Urothelium cell line (cell line): ENCODE data around the gene MYH1.
A peak's percentile ranks its signal among the peaks of the same experiment; 100 is the strongest.
"Not testable (repeated sequence)": the region's sequence is repeated elsewhere in the genome, so short reads cannot be mapped to it uniquely, and the experiment has no call there.

Experiments used
- DNase-seq: peaks from one replicate; pipeline ENCODE4 v3.0.0; 2011; ENCODE audit warnings: low spot score, mixed read lengths
- FAIRE-seq: peaks from 2 replicates; lab custom pipeline; 2011; peaks lifted over from hg19 to GRCh38; lab: Jason Lieb, UNC

MYH1 gene

DNA sequence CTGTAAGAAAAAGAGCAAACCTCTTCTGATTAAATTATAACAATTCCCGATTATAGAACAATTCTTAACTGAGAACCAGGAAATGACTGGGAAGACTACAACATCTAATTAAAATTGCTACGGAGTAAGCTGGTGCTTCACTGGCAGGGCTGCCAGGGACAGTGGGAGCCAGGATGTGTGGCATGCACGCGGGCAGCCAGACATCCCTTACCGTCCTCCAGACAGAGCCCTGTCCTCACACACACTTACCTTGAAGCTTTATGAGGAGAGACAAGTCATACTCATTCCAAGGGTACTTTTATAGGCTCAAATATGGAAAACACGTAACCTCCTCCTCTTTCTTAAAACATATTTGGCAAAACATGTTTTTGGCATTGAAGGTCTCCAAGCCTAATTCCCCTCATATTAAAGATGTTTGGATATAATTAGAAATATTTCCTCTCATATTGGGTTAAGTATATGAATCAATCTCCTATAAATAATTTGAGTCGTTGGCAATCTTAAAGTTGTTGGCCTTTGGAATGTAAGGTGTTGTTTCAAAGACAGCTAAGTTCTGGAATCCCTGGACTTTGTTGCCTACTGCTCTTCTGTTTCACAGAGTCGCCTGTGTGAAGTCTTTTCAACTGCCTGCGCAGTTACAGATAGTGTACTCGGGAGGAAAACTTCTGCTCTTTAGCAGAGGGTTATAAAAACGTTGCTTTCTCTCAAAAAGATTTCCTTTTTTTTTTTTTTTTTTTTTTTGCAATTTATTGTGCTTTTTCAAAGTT is at the start of gene MYH1:
TSS of gene MYH1 (minus strand) at position 272 of the 767 bp plus-strand sequence. CDS start 1,900 bp downstream, outside the sequence.
- no peak for DNase-seq
- no peak for FAIRE-seq

DNA sequence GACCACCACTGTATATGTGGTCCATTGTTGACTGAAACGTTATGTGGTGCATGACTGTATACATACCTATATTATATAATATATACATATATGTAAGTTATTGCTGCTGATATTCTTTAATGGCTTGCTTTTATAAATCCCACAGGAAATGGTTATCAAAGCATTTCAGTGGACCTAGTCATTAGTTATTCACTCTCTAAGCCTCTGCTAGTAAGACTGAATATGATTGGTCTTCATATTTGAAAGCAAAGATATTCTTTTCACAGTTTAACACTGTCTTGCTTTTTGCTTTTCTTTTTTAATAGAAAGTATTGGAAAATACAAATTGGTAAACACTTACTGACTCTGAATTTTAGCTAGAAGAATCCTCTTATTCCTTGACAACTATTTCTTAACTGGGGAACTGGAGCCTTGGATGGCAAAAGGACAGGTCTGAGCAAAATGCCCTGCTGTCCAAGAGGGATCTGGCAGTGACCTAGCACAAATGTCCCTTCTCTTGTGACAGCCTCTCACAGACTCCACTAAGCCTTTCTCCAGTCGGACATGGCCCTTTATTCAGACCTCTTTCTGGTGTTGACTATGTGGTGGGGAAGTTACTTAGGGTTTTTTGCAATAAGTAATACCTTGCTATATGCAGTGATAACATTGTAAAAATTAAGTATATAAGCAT is 45.8 kb upstream of the MYH1 start:
- DNase-seq (no peak), FAIRE-seq (no peak)

DNA sequence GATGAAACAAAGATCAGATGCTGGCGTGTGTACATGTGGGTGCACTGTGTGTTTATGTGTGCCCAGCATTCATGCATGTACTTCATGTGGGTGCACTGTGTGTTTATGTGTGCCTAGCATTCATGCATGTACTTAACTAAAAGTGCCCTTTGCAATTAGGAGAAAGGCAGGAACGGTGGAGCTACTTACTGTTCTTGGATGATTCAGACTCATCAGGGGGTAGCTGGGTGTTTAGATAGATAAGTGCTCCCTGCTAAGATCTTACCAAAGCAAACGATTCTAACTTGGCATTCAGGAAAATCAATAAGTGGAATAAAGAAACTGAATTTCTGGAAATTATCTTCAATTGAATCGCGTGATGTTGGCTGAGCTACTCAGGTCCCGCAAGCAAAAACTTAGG is 39.7 kb upstream of the MYH1 start:
- FAIRE-seq (no peak), DNase-seq (no peak)

DNA sequence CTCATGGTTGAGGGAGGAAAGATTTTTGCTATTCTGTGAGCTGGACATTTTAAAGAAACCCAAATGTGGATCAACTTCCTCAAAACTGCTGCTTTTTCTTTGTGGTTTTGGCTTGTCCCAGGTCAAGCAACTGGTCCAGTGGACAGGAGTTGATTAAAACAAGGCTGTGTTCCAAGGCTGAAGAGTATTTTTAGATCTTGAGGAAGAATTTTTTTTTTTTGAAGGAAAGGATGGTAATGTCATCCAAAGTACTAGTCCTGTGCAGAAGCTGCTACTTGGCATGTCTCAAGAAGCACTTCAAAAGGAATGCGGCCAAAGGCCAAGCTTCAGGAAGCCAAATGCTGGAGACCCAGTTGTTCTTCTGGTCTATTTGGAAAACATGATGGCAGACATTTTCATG is 39.1 kb upstream of the MYH1 start:
- DNase-seq (no peak), FAIRE-seq (no peak)

DNA sequence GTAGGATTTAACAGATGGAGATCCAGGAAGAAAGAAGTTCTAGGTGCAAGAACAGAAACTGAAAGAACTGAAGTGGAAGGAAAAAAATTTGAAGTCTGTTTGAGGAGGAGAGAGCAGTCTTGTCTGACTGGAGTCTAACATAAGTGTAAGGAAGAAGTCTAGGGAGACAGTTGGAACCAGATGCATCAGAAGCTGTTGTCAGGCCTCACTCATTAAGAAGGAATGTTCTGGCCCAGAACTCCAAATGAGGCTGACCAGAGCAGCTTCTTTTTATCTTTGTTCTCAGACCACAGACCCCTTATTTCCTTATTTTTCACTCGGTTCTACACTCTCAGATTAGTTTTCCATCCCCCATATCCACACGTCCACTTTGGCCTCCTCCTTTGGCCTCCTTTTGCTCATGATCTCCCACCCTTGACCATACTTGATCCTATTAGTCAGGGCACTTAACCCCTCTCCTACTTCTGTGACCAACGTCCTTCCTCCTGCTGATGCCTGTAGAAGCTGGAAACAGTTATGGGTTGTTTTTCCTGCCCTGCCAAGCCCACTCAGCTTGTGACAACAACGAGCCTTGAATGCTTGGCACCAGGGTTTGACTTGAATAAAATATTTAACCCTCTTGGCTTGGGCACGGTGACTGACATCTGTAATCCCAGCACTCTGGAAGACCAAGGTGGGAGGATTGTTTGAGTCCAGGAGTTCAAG is 38.1 kb upstream of the MYH1 start:
- DNase-seq (no peak), FAIRE-seq (no peak)

DNA sequence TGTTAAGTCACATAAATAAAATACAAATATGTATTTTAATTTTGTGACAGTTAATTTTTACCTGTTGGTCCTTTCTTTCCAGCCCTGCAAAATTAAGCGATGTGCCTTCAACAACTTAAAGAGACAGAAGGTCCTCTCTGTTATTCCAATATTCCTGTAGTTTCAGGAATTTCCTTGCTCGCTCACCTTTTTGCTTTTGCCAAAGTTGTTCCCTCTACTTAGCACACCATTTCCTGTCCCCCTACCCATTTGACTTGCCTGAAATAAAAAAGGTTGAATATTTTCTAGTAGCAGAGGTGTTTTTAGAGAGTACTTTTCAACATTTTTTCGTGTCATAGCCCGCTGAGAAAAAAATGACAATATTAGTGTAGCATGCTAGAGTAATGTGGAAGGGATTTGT is 31.7 kb upstream of the MYH1 start:
- FAIRE-seq (no peak), DNase-seq (no peak)

DNA sequence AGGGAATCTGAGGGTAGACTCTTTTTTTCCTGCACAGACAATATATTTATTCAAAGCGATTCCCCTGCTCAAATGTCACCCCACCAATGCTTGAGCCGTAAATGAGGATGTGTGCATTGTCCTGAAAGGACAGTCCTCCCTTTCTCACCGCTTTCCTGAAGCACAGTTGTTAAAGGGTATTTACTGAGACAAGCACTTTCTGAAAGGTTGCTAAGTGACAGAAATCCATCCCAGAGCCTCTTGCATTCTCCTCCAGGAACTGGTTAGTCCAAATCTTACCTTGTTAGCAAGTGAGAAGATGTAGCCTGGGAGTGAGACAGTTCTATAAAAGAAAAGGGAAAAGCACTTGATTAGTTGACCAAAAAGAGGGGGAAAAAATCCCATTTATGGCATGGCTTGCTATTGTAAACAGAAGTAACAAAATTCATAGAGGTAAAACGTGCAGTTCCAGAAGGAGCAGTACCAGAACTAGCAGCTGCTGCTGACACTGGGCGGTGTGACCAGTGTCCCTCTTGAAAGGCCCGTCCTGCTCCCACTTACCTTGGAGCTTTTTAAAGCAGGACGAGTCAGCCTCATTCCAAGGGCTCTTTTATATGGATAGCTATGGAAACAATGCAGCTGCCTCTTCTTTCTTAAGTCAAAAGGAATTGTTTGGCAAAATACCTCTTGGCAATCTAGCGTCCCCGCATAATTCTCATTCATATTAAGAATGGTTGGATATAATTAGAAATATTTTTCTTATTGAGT is 30.9 kb upstream of the MYH1 start, which contains the start of gene MYH2:
TSS of gene MYH2 (minus strand) at position 563 of the 747 bp plus-strand sequence. CDS start 1,738 bp downstream, outside the sequence.
- no peak for DNase-seq
- no peak for FAIRE-seq

DNA sequence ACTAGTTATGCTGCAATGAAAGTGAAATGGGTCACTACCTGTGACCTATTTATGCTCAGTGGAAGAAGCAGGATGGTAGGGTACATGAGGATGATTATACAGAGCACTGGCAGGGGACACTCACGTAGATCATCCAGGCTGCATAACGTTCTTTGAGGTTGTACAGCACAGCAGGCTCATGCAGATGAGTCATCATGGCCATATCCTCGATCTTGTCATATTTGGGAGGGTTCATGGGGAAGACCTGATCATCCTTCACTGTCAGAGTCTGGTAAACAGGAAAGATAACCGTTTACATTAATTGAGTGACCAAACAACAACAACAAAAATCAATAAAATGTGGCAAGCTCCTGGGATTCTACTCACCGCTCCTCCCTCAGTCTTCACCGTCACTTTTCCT is 29.0 kb upstream of the MYH1 start:
- DNase-seq: peak; percentile 4
- no peak for FAIRE-seq

DNA sequence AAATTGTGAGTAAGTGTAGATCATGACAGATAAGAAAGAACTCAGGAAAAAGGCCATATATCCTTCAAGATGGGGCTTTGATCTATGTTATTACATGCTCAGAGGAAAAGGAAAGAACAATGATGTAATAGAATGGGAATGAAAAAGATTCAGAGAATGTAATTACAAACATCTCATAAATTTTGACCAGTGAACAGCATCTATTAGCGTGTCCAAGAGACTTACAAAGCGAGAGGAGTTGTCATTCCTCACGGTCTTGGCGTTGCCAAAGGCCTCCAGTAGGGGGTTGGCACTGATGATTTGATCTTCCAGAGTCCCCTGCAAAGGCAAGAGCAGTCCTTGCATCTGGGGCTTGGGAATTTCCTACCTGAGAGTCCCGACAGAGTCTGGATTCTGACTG is 25.1 kb upstream of the MYH1 start:
- FAIRE-seq: not testable (repeated sequence)
- DNase-seq: peak; percentile 15

DNA sequence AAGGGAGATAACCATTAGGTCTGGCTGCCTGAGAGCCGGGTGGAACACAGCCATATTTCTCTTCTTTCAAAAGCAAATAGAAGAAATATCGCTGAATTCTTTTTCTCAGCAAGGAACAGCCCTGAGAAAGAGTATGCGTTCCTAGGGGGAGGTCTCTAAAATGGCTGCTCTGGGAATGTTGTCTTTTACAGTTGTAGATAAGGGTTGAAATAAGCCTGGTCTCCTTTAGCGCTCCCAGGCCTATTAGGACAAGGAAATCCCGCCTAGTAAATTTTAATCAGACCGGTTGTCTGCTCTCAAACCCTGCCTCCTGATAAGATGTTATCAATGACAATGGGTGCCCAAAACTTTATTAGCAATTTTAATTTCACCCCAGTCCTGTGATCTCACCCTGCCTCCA is 22.8 kb upstream of the MYH1 start:
- not testable (repeated sequence) for FAIRE-seq

DNA sequence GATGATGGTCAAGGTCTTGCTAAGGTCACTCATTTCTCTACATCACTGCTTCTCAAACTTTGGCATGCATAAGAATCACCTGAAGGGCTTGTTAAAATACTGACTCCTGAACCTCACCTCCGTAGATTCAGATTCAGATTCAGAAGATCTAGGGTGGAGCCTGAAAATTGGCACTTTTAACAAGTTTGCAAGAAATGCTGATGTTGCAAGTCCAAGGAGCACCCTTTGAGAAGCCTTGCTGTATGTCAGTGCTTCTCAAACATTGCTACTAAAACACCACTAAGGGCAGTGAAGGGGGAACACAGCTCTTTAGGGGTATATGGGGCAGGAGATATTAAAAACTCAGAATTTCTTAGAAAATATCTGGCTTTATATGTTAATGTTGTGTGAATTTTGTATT is 13.7 kb upstream of the MYH1 start:
- no peak for FAIRE-seq
- DNase-seq: no peak

More for the DNA sequence above, 22.8 kb upstream of the MYH1 start:
- not testable (repeated sequence) for DNase-seq

DNA sequence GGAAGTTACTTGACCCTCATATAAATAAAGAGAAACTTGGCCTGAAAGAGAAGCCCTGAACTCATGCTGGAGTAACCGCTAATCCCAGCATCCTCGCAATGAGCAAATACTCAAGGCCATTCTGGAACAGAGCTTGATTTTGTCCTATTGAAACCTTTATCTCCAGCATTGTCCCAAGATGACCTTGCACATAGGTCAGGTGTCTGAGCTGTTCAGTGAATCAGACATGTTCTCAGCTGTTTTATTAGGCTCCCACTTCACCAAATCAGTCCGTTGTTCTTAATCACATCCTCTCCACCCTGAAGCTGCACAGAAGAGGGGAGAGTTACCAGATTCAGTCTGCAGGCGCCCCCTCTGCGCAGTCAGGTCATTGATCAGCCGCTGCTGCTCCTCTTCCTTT is 9.1 kb upstream of the MYH1 start:
- no peak for DNase-seq
- FAIRE-seq: no peak

DNA sequence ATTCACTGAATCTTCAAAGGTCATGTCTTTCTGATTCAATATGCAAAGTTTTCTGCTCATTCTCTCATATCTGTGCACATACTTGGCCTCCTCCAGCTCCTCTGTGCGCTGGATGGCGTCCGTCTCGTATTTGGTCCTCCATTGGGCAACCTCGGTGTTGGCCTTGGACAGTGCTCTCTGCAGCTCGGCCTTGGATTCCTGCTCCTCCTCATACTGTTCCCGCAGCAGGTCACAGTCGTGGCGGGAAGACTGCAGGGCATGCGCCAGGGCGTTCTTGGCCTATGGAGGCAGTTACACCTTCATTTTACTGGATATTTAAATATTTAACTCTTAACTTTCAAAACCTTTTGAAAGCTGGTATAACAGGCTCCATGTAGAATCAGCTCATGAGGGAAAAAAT is 8.2 kb upstream of the MYH1 start:
- DNase-seq: no peak
- FAIRE-seq: no peak

DNA sequence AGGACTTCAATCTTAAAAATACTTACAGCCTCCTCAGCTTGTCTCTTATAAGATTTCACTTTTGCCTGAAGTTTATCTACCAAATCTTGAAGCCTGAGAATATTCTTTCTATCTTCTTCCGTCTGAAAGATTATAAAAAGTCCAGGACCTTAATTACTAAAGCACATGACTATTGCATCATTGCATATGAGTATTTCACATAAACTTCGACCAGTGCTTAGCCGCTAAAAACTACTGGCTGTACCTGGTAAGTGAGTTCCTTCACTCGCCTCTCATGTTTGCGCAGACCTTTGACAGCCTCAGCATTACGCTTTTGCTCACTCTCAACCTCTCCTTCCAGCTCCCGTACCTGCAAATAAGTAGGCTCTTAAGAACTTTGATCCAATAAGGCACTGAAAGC is 4.7 kb upstream of the MYH1 start:
- DNase-seq: no peak
- no peak for FAIRE-seq

DNA sequence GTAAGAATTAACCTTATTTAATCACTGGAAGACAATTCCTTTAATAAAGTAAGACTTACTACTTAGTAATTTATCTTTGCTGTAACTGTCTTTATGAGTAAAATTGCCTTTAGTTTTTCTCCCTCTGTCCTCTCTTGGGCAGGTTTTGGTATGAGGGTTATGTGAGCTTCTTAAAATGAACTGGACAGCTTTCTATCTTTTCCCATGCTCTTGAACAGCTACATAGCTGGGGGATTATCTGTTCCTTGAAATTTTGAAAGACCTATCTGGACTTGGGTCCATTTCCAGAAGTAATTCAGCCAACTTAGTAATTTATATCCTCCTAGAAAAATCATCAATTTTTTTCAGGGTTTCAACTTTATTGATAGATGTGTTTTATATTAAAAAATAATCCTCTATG is 3.6 kb upstream of the MYH1 start:
- no peak for FAIRE-seq
- no peak for DNase-seq

DNA sequence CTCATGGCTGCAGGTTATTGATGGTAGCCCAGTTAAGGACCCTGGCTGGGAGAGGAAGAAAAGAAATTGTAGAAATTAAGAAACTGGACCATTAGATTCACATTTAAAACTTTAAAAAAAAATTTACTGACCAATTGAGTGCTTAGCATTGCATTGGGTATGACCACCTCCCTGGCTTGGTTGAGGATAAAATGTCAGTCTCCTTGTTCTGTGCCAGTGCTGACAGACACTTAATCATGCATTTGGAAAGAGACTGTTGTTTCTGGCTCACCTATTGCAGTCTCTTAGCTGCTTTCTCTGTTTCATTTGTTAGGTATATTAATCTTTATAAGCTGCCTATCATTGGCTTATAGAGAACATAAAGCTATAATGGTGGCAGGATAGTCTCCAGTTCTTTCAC is 1.7 kb downstream of the MYH1 start:
- FAIRE-seq (no peak), DNase-seq (no peak)

DNA sequence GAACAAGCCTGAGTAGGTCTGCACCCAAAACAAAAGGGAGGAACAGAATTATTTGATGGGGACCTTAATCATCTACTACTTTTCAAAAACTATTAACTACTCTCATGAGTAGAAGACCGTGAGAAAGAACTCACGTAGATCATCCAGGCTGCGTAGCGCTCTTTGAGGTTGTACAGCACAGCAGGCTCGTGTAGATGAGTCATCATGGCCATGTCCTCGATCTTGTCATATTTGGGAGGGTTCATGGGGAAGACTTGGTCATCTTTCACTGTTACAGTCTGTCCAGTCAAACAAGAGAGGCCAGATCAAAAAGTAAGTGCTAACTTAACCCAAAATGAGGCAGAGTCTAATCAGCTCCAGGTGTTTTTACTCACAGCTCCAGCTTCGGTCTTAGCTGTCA is 2.3 kb downstream of the MYH1 start:
- no peak for FAIRE-seq
- DNase-seq: no peak

DNA sequence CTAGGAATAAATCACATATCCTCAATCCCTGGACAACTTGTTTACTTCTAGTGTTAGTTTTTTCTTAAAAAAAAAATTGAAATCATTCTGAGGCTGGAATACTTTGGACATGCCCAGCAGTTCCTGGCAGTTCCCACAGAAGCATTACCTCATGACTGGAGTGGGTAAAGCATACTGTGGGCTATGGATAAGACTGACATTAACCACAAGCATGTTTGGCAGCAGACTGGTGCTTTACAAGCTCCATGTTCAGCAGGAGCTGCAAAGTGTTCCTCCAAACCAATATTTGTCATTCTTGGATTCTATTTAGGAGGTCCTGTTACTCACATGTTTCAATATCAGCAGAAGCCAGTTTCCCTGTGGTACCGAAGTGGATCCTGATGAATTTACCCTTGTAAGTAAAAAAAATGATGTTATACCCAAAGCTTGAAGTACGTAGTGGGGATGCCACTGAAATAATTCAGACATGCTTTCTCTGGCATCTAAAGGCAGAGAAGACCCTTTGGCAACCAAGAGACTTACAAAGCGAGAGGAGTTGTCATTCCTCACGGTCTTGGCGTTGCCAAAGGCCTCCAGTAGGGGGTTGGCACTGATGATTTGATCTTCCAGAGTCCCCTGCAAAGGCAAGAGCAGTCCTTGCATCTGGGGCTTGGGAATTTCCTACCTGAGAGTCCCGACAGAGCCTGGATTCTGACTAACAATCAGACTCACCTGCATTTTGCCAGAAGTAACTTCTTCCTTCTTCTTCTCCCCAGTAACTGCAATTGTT is 4.9 kb downstream of the MYH1 start:
- FAIRE-seq (no peak), DNase-seq (peak; percentile 3)

DNA sequence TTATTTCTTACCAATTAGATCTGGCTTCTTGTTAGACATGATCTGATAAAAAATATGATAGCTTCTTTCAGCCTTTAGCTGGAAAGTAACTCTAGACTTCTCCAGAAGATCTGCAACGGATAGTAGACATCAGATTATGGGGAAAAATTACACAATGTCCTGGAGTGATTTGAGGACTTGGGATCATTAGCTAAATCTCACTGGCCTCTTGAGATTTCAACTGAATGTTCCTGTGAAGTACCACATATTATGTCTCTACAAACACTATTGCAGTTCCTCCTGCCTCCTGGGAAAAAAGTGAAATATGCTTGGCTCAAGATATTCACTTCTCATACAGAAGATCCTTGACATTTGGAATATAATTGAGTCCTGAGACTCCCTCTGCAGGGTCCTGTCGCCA is 5.5 kb downstream of the MYH1 start:
- FAIRE-seq (no peak), DNase-seq (no peak)

DNA sequence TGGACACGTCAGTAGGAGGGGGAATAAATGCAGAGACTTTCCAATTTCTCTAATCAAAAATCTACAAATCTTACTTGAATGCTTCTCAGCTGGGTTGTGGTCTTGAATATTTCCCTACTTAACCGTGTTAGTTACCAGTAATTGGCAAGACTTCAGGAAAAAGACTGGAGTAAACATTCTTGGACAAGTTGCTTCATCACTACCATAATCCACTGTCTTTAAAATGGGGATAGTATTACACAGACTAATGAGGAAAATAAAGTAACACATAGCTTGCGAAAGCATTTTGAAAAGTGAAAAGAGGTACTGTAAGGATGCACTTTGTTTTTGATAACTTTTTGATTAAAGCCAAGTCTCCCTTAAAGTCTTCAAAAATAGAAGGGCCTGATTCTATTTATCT is 18.4 kb downstream of the MYH1 start:
- DNase-seq: no peak
- FAIRE-seq: no peak
